EH (cell line): Measurements from ENCODE around the gene ZBTB20.
A peak's percentile ranks its signal among the peaks of the same experiment; 100 is the strongest.

Experiments used
- DNase-seq: peaks from one replicate; pipeline ENCODE4 v3.0.0-alpha.2; 2015; ENCODE audit warnings: low read depth

The ZBTB20 gene

DNA sequence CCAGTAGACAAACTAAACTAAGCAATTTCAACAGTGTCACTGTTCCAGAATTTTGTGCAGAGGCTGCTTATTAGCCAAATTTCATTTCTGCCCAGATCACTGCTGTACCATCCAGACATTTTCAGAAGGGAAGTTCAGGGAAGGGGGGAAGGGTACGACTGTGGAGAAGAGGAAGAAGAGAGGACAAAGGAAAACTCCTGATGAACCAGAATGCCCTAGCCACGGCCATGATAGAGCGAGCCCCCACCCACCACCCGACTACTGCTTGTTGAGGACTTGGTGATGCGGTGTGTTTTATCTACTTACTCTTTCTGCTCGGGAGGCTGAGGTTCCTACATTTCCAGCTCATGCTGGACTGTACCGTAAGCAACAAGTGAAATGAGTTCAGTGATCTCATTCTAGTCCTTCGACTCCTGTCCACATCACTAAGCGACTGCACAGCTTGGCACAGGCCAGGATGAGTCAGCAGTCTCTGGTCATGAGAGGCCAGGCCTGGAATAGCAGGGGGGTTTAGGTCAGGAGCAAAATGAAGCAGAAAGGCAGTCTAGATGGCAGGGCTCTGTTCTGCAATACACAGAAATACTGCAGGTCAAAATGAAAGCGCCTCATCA, 522.4 kb downstream of the ZBTB20 start:
- DNase-seq: peak; percentile 98

DNA sequence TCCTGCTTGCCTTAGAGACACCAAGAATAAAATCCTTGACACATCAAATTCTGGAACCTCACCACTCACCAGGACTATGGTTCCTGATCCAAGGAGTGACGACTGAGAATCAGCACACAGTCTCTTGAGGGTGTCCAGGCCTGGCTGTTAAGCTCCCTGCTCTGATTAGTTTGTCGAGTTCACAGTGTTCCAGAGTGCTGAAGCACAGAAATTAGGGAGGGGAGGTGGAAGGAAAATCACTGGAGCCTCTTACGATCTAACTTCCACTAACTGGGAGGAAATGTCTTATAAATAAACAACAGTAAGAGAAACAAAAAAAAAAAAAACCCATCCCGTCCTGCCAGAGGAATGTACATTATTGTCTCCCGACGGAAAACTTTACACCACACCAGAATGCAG, 523.0 kb downstream of the ZBTB20 start:
- DNase-seq: peak; percentile 76

DNA sequence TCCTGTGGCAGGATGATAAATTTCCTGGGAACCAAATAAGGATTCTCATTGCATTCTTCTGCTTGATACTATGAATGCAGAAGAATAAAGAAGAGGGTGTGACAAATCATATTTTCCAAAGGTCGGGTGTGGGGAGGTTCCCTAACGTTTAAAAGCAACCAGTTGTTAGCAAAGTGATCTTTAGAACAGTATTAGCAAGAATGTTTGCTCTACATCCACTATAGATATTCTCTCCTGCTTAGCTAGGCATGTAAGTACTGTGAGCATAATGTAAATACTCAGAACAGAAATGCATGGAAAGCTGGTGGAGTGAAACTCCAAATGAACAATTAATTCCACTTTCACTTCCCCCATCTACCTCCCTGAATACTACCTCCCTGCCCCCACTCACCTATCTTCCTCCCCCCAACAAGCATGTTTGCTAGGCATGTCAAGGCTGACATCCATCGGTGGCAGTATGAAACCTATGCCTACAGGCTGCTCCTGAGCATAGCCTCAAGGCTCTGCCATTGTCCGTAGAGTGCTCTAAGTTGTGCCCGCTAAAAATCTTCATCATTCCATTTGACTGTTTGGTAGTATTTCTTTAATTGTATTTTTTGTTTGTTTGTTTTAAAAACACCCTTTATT, 523.6 kb downstream of the ZBTB20 start:
- peak; percentile 47 for DNase-seq

- DNase-seq: peak; percentile 62
Measured at GRCh38 chr3:114622001-114622400, 525.1 kb downstream of the ZBTB20 start.

GRCh38 chr3:114619771-114620170, 527.3 kb downstream of the ZBTB20 start:
- DNase-seq: no peak

GRCh38 chr3:114615523-114616085, 531.5 kb downstream of the ZBTB20 start:
- DNase-seq: no peak

DNA sequence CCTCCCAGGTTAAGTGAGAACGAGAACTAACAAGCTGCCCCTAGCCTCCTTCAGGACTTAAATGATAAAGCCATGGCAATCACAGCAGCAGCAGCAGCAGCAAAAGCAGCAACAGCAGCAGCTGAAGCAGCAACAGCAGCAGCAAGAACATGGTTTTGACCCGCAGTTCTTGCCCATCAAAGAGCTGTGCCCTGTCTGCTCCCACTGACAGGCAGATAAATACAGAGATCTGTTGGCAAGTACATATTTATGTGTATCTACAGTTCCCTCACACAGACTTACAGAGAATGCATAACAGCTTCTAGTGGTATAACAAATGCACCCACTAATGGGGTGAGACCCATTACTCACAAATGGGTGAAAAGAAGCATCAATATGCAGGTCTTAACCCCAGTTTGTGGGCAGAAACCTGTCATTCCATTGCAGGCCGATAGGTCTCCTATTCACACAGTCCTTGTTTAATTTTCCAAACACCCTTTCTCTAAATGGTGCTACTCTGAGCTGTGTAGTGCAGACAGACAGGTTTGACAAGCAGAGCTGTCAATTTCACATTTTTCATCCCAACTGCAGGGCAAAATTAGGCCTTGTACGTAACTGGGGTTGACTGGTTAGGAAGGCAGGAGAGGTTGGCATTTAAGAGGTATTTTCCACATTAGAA, 537.0 kb downstream of the ZBTB20 start:
- no peak for DNase-seq

DNA sequence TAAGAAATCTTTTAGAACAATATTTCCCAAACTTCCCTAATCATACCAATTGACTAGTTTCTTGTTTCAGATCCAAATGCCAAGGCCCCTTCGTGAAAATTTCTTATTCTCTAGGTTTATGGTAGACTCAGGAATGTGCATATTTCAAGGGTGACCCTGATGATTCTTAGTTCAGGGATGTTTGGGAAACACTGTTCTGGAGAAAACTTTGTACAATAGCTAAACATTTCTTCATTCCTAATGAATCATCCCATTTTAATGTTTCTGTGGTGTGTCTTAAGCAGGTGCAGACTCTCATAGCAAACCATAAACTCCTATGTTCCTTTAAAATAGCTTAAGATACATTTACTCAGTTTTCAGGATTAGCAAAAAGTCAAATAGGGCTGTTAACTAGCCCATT, 538.8 kb downstream of the ZBTB20 start:
- peak; percentile 93 for DNase-seq

GRCh38 chr3:114606336-114606735, 540.8 kb downstream of the ZBTB20 start:
- DNase-seq: peak; percentile 18

GRCh38 chr3:114600571-114600970, 546.5 kb downstream of the ZBTB20 start:
- DNase-seq: no peak

GRCh38 chr3:114597871-114598270, 549.2 kb downstream of the ZBTB20 start:
- no peak for DNase-seq

DNA sequence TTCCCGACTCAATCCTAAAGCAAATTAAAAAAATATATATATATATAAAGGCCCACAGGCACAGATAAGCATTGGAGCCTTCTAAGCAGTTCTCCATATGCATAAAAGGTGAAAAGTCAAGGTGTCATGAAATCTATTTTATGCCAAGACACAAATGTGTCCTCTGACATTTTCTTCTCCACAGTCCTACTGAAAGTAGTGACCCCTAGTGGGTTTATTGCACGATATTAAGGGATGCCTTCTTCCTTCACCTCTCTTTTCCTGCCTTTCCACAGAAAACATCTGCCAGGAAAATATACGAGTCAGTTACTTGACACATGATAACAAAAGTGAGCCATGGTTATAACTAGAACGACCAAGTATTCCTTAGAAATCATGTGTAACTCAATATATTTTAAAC, 550.1 kb downstream of the ZBTB20 start:
- no peak for DNase-seq

- no peak for DNase-seq
Measured at GRCh38 chr3:114596147-114596546, 550.9 kb downstream of the ZBTB20 start.

- DNase-seq: peak; percentile 45
Measured at GRCh38 chr3:114595522-114596028, 551.5 kb downstream of the ZBTB20 start.

GRCh38 chr3:114590309-114591047, 556.6 kb downstream of the ZBTB20 start:
- no peak for DNase-seq

DNA sequence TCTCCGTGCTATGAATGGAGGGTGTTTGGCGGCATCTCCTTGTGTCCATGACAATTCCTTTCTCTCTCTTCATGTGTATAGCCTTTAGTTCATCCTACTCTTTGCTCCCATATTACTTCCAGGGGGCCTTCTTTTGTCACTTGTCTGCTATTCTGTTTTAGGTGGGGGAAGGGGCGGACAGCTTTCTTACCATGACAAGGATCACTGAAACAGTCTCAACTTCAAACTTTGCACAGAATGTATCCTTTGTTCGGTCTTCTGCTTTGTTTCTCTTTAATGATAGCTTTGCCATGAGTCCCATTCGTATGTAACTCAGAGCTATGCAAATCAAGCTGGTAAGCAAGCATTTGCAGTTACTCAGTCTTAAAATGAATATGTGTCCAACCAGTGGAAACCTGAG, 559.1 kb downstream of the ZBTB20 start:
- DNase-seq: no peak

- peak; percentile 41 for DNase-seq
Measured at GRCh38 chr3:114586119-114586518, 561.0 kb downstream of the ZBTB20 start.

GRCh38 chr3:114585687-114586086, 561.4 kb downstream of the ZBTB20 start:
- no peak for DNase-seq

DNA sequence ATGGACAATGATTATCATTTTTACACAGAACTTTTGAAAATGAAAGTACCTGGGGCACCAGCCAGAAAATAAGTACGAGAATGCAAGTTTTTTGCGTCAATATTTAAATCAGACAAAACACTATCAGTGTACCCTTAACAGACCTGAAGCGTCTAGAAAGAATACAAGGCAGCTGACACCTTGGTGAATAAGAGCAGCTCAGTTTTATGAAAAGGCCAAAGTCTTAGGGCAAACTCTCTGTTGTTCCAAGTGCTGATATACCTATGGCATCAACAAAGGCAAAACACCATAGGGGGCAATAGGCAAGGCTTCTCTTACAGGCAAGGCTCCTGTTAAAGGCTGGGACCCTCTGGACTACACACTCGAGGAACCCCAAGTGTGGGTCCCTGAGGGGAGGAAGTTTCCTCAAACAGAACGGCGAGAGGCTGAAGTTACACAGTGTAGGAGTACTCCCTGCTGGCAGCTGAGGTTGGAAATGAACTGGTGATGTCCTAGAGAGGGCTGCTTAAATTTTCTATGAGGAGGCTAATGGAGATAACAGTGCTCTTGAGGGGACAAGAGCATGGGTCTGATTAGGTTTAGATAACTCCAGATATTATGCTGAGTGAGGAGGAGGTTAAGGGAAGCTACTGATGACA, 562.2 kb downstream of the ZBTB20 start:
- DNase-seq: no peak

DNA sequence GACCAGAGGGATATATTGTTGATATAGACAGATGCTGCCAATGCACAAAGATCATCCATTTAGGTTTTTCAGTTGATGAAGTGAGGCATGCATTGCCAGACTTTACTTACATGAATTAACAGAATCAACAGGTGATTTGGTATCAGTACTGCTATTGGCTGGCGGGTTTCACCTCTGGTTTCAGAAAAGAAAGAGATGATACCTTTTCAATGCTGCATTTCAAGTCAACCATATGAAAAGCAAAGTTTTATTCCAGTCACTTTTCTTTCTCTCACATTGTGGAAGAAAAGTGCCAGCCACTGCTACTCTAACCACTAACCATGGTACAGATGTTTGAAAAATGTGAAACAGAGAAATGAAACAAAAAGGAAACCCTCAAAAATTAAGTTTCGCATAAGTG, 564.2 kb downstream of the ZBTB20 start:
- no peak for DNase-seq

DNA sequence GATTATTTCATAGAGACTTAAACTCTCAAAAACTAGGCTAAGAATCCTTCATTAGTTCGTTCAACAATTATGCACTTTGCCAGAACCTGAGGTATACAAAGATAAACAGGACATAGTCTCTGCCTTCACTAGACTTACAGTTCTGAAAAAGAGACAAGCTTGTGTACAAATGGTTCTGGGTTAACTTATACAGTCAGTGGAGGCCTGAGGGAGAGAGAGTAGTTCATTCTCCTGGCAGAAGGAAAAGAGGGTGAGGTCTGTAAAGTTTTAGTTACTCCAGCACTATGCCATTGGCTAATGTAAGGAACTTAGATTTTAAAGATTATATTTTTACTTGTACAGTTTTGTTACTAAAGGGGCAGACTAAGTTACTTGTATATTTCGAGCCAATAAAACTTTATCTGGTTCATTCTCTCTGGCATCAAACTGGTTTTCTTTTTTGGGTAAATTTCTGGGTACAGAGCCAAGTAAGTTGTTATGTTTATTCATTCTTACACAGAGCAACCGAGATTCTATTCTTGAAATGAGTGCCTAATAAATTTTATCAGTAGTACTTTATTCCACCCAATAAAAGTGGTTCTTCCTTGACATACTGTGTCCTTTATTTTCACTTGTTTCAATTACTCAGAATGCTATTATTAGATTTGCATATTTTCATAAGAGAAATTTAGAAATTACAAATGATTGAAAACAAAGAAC, 574.6 kb downstream of the ZBTB20 start:
- peak; percentile 23 for DNase-seq
